Endodermal cell (in vitro differentiated cells): ENCODE results near the gene CDH23. TPM values are rescaled to one million over a fixed set of nuclear protein-coding genes. Genes with fewer than 3 reads are reported as not detected.
A peak's percentile ranks its signal among the peaks of the same experiment; 100 is the strongest.

ENCODE experiments used
- DNase-seq: peaks from one replicate; pipeline ENCODE4 v3.0.0-alpha.2; 2017
- H3K27ac ChIP-seq: 2 replicates; pipeline ENCODE4 v1.5.1; 2013; ENCODE audit warnings: mild to moderate bottlenecking, low read depth, low read length, moderate library complexity
- H3K27me3 ChIP-seq: 2 replicates; pipeline ENCODE4 v1.6.1; 2013; ENCODE audit warnings: mild to moderate bottlenecking, low read length, moderate library complexity; ENCODE audit not compliant: insufficient read depth, control insufficient read depth, poor library complexity, severe bottlenecking
- H3K36me3 ChIP-seq: 2 replicates; pipeline ENCODE4 v1.7.0; 2013; ENCODE audit warnings: mild to moderate bottlenecking, low read length, moderate library complexity; ENCODE audit not compliant: control insufficient read depth, insufficient read depth
- H3K4me1 ChIP-seq: one replicate; pipeline ENCODE4 v1.7.0; 2013; ENCODE audit warnings: low read length; ENCODE audit not compliant: control insufficient read depth, insufficient read depth
- H3K4me3 ChIP-seq: 2 replicates; pipeline ENCODE4 v1.5.1; 2013; ENCODE audit warnings: mild to moderate bottlenecking, low read length, moderate library complexity
- H3K9ac ChIP-seq: 2 replicates; pipeline ENCODE4 v1.6.1; 2013; ENCODE audit warnings: mild to moderate bottlenecking, low read length, moderate library complexity; ENCODE audit not compliant: poor library complexity, severe bottlenecking; ENCODE audit errors: extremely low read depth
- H3K9me3 ChIP-seq: 2 replicates; pipeline ENCODE4 v1.6.1; 2013; ENCODE audit warnings: mild to moderate bottlenecking, low read length, moderate library complexity; ENCODE audit not compliant: control insufficient read depth
- H3K27ac Mint-ChIP-seq: 2 replicates; pipeline ENCODE4 v1.8.0; 2020; ENCODE audit warnings: mixed read lengths
- H3K27me3 Mint-ChIP-seq: 2 replicates; pipeline ENCODE4 v1.8.0; 2021; ENCODE audit warnings: mild to moderate bottlenecking, mixed read lengths; ENCODE audit not compliant: insufficient read depth
- H3K36me3 Mint-ChIP-seq: 2 replicates; pipeline ENCODE4 v1.8.0; 2020; ENCODE audit warnings: low read depth, mixed read lengths
- H3K4me1 Mint-ChIP-seq: 2 replicates; pipeline ENCODE4 v1.8.0; 2020; ENCODE audit warnings: mixed read lengths
- H3K4me3 Mint-ChIP-seq: 2 replicates; pipeline ENCODE4 v1.8.0; 2020; ENCODE audit warnings: mild to moderate bottlenecking, moderate library complexity, mixed read lengths
- H3K9me3 Mint-ChIP-seq: 2 replicates; pipeline ENCODE4 v1.8.0; 2020; ENCODE audit warnings: mild to moderate bottlenecking, mixed read lengths
- CTCF ChIP-seq: fragments of 200-600 bp; sonication (generic); conservative IDR thresholded peaks from 2 replicates; pipeline ENCODE4 v1.5.0; 2021; ENCODE audit warnings: antibody characterized with exemption, mild to moderate bottlenecking
- WGBS, 2 experiments: methylation state at CpG; one replicate each; pipeline versions ENCODE4 v1.1.5 to v1.1.7; 2013; ENCODE audit warnings: missing lambda C conversion rate in 2 of 2, mixed read lengths in 1 of 2; ENCODE audit not compliant: insufficient coverage in 1 of 2, insufficient read length in 1 of 2; 5-methylcytosine and 5-hydroxymethylcytosine counted together
- total RNA-seq, 2 donors: library from RNA; stranded (reverse); fragmentation: NEBNext Ultra II Directional in 1 of 2; extraction: Animal tissue kit (Norgen Biotek cat#: 25700) in 1 of 2; gene quantifications; 2 replicates in 1 of 2; 3 replicates in 1 of 2; pipeline ENCODE4 v1.2.1, GENCODE V29; 2021

CDH23 gene
- total RNA-seq, 2 donors from 2014 or later = 2.1 to 4.2 TPM

DNA sequence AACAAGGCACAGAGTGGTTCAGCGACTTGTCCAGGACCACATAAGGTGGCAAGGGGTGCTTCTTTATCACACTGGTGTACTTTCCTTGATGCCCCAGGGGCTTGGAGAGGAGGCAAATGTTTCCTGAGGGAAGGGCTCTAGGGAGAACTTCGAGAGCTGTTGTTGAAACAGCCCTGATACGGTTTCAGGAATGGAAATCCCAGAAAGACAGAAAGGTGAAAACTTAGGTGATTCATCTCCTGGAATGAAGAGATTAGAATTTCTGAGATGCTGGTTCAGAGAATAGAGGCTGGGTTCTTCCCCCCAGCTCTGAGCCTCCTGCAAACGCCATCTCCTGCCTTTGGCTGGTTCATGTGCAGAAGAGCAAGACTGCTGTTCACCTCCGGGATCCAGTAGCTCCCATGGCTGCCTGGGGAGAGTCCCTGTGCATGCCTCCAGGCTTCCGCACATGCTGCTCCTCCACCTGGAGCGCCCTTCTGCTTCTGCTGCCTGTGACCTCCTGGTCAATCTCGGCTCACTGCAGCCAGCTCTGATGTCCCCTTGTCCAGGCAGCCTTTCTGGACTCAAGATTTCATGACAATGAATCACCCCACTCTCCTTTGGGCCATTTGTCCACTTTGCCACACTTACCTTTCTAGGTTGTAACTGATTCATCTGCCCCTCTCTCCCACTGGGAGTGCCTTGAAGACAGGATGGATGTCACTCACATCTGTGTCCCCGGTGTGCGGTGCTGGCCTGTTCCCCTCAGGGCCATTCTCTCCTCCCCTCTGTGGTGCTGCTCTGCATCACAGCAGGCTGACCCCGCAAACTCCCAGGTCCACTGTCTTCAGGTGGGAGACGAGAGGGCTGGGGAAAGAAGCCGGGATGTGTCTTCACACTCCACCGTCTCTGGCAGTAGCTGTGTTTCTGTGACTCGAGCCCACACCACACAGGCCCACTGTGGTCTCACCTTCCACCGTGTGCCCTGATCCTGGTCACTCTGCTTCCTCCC lies 3.6 kb upstream of the CDH23 start:
- Histone ChIP-seq H3K27ac (no peak overlapping the region), H3K9ac (no peak overlapping the region), H3K4me3 (no peak overlapping the region), H3K27me3 (peaks cover 49% of the 10 kb centered on the region), H3K36me3 (no peaks in the 10 kb centered on the region), H3K4me1 (peaks cover 6% of the 10 kb centered on the region), H3K9me3 (no peaks in the 10 kb centered on the region)
- TF ChIP-seq CTCF = no peak
- no peaks in the 10 kb centered on the region for H3K9me3 Mint-ChIP-seq
- peaks cover 4% of the 10 kb centered on the region for H3K4me1 Mint-ChIP-seq
- peaks cover 59% of the 10 kb centered on the region for H3K27me3 Mint-ChIP-seq
- H3K4me3 Mint-ChIP-seq = no peak overlapping the region
- no peak overlapping the region for H3K27ac Mint-ChIP-seq
- DNase-seq = peak; percentile 29
- WGBS, 2 experiments = 89 to 92% methylated on average over 14 to 16 of the region's 16 CpGs
- H3K36me3 Mint-ChIP-seq = no peaks in the 10 kb centered on the region

DNA sequence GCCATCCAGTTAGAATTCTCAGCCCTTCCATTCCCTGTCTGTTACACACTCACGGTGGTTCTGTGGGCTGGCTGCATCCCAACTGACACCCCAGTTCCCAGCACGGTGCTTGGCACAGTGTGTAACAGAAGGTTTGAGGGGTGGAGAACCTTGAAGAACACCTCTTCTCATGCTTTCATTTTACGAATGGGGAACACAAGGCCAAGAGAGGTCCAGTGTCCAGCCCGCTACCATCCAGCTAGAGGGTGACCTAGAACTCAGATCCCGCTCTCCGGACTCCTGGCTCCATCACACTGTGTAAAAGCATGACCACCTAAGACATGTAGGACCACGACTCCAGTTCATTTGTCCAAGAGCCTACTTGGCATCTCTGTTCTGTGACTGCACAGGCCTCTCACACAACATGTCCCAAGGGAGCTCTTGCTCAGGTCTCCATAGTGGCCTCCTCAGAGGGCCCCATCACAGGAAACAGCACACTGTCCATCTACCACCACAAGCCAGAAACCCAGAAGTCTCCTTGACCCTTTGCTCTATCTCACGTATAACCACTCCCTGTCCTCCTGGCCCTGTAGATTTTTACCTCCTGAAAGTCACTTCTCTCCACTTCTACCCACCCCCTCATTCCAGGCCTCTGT lies 2.8 kb upstream of the CDH23 start:
- H3K9ac ChIP-seq = no peak overlapping the region
- peaks cover 7% of the 10 kb centered on the region for H3K4me1 ChIP-seq
- no peak for TF ChIP-seq CTCF
- H3K27me3 ChIP-seq = peaks cover 58% of the 10 kb centered on the region
- no peak overlapping the region for H3K4me3 ChIP-seq
- H3K9me3 ChIP-seq = no peaks in the 10 kb centered on the region
- peak; percentile 23 for DNase-seq
- Mint-ChIP-seq H3K36me3 (no peaks in the 10 kb centered on the region), H3K9me3 (no peaks in the 10 kb centered on the region), H3K4me3 (no peak overlapping the region), H3K27ac (no peak overlapping the region), H3K27me3 (peaks cover 67% of the 10 kb centered on the region), H3K4me1 (peaks cover 5% of the 10 kb centered on the region)
- H3K36me3 ChIP-seq = no peaks in the 10 kb centered on the region
- H3K27ac ChIP-seq = no peak overlapping the region
- 94 to 98% methylated on average over 6 to 8 of the region's 8 CpGs for WGBS, 2 experiments

DNA sequence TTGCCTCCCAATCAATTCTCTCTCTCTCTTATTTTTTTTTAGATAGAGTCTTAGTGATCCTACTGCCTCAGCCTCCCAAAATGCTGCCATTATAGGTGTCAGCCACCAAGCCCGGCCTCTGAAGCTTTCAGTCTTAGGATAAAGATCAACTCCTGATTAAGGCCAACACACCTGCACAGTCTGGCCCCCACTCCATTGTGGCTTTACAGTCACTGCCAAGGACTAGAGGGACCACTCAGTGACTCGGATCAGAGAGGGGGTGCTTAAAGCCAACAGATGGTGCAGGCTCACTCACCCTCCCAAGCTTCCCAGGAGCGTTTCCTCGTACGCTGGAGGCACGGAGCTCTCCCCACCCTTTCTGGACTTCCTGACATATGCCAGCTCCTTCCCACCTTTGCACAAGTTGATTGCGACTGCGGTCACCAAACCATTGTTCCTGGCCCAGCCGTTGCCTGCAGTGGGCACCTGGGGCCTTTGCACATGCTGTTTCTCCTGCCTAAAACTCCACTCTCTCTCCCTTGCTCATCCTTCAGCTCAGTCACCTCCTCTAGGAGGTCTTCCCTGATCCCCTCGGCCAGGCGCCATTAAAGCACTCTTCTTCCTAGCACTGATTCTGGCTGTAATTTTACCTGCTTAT lies 1.7 kb upstream of the CDH23 start:
- Histone ChIP-seq H3K9me3 (no peaks in the 10 kb centered on the region), H3K9ac (no peak overlapping the region), H3K4me1 (peaks cover 7% of the 10 kb centered on the region), H3K36me3 (no peaks in the 10 kb centered on the region), H3K4me3 (no peak overlapping the region), H3K27me3 (peaks cover 69% of the 10 kb centered on the region), H3K27ac (no peak overlapping the region)
- TF ChIP-seq CTCF = no peak
- Mint-ChIP-seq H3K27ac (no peak overlapping the region), H3K4me3 (no peak overlapping the region), H3K9me3 (no peaks in the 10 kb centered on the region), H3K27me3 (peaks cover 78% of the 10 kb centered on the region), H3K4me1 (peaks cover 5% of the 10 kb centered on the region), H3K36me3 (no peaks in the 10 kb centered on the region)
- 93 to 95% methylated on average over 8 to 11 of the region's 11 CpGs for WGBS, 2 experiments
- peak; percentile 34 for DNase-seq
